DOHH2 (cell line): Measurements from ENCODE around the gene OOSP2.

Source experiments
- EZH2phosphoT487 ChIP-seq: fragments of 200-600 bp; sonication (generic); IDR thresholded peaks from 2 replicates; pipeline ENCODE4 v1.6.1; 2017; ENCODE audit warnings: borderline replicate concordance, mild to moderate bottlenecking, antibody characterized with exemption, low read length, moderate library complexity, mixed read lengths
- TF ChIP-seq, protein P1 (sequence below): fragments of 200-600 bp; sonication (generic); IDR thresholded peaks from one replicate; pipeline ENCODE4 v1.5.1; 2014; ENCODE audit warnings: antibody characterized with exemption, mild to moderate bottlenecking, low read depth, low read length; ENCODE audit not compliant: poor library complexity, severe bottlenecking

DNA sequence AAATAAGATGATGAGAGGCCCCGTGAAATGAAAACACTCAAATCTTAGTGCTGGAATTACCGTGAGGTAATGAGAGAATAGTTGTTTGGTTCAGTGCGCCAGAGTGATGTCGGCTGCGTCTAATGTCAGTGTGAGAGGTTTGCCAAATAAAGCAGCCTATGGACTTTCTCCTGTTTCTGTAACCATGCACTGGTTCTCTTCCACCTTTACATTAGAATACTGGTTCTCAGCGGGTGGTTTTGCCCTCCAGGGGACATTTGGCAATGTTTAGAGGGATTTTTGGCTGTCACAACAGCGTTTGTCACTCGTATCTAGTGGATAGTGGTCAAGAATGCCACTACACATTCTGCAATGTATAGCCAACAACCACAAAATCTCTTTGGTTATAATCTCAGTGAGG, 22.2 kb upstream of the OOSP2 start:
- TF ChIP-seq, protein P1, sequence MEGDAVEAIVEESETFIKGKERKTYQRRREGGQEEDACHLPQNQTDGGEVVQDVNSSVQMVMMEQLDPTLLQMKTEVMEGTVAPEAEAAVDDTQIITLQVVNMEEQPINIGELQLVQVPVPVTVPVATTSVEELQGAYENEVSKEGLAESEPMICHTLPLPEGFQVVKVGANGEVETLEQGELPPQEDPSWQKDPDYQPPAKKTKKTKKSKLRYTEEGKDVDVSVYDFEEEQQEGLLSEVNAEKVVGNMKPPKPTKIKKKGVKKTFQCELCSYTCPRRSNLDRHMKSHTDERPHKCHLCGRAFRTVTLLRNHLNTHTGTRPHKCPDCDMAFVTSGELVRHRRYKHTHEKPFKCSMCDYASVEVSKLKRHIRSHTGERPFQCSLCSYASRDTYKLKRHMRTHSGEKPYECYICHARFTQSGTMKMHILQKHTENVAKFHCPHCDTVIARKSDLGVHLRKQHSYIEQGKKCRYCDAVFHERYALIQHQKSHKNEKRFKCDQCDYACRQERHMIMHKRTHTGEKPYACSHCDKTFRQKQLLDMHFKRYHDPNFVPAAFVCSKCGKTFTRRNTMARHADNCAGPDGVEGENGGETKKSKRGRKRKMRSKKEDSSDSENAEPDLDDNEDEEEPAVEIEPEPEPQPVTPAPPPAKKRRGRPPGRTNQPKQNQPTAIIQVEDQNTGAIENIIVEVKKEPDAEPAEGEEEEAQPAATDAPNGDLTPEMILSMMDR: no peak
- no peak for TF ChIP-seq EZH2phosphoT487
